GDM1 (cell line): Measurements from ENCODE around the gene GPR141.

Source experiments
- DNase-seq: peaks from one replicate; lab custom pipeline; 2025; lab: John Stamatoyannopoulos, UW

GPR141 gene

DNA sequence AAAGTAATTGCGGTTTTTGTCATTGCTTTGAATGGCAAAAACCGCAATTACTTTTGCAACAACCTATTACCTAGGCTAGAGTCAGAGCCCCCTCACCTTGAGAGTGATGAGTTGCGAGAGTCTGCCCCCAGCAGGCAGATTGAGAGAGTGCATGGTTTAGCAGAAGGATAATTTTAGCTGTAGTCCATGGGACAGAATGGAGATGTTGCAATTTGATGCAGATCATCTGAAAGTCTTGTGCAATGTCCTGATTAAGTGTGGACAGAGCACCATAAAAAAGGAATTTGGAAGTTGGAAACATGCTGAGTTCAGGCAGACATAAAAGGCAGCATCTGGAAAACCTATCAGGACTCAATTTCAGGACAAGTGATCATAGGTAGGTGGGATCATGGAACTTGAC is 48.7 kb downstream of the GPR141 start:
- DNase-seq, result peak; percentile 52

DNA sequence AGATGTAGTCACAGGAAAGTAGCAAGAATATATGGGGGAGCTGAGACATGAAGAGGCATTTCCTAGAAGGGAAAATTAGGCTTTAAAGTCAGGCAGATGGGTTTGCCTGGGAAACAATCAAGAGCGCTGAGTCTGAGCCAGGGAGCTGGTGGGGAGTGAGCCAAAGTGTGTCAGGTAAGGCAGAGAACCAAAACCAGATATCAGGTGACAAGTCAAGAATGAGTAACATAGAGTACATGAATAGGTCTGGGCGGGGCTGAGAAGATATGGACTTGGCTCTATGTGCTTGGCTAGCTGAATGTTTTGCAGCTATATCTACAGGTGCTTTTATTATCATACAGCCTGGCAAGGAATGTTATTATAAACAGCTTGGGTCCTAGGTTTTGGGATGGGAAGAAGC is 49.3 kb downstream of the GPR141 start:
- no peak for DNase-seq

DNA sequence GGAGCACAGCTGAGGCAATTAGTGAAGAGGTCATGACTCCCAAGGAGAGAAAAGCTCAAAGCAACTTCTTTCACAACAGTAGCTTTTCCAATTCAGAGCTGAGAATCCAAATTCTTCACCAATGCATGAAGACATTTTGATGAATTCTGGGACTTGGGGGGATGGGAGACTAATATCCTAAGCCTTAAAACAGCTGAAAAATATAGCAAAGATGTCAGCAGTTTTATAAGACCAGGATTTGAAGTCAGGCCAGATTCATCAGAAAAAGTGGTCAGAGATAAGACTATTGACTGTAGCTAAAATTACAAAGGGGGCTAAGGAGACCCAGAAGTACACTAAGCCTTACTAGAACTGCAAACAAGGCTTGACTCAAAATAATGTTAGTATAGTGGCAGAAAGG is 51.6 kb downstream of the GPR141 start:
- no peak for DNase-seq

DNA sequence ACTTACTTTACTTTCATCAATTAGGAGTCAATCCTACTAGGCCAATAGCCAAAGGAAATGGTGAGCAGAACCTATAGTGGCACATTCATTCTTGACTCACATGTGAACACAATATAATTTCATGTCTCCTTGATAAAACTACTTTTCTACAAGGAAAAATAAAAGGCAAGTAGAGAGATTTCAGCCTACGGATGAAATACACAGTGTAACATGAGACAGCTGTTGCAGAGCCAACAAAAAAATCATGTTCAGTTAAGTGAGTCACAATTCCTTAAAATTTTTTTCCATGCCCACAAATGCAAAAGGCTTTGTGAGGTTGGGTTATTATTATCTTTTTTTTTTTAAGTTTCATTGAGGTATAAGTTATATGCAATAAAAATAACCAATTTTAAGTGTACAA is 54.8 kb downstream of the GPR141 start:
- DNase-seq, result no peak

DNA sequence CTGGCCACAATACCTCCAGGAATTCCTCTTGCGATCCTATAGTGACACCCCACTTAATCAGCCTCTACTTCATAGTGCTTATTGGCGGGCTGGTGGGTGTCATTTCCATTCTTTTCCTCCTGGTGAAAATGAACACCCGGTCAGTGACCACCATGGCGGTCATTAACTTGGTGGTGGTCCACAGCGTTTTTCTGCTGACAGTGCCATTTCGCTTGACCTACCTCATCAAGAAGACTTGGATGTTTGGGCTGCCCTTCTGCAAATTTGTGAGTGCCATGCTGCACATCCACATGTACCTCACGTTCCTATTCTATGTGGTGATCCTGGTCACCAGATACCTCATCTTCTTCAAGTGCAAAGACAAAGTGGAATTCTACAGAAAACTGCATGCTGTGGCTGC is 56.8 kb downstream of the GPR141 start:
- DNase-seq, result no peak

DNA sequence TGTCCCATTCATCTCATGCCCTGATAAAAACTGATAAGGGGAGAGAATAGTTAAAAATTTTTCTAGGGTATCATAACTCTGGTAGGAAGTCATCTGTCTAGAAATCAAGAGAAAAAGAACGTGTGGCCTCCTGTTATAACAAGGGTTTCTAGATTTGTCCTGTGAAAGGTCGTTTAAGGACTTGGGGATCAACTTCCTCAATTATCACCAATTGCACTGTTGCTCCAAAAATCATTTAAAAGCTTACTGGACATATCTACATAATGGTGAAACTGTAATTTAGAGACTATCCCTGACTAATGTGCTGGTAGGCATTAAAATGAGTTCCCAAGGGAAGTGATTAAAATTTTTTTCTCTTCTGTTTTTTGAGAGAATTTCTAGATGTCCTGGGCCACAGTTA is 58.2 kb downstream of the GPR141 start:
- DNase-seq, result no peak

DNA sequence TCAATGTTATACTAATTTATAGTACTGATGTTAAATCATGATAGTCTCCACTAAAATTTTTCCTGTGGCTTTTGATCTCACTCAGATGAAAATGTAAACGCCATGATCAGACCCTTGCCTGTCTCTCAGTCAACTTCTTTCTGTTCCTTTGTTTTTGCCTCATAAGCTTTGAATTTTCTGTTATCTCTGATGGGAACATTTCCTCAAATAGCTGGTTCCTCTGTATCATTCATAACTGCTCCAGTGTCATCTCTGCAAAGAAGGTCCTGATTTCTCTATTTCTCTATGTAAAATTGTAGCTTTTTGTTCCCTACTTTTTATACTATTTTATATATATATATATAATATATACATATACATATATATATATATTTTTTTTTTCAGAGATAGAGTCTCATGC is 67.5 kb downstream of the GPR141 start:
- no peak for DNase-seq

DNA sequence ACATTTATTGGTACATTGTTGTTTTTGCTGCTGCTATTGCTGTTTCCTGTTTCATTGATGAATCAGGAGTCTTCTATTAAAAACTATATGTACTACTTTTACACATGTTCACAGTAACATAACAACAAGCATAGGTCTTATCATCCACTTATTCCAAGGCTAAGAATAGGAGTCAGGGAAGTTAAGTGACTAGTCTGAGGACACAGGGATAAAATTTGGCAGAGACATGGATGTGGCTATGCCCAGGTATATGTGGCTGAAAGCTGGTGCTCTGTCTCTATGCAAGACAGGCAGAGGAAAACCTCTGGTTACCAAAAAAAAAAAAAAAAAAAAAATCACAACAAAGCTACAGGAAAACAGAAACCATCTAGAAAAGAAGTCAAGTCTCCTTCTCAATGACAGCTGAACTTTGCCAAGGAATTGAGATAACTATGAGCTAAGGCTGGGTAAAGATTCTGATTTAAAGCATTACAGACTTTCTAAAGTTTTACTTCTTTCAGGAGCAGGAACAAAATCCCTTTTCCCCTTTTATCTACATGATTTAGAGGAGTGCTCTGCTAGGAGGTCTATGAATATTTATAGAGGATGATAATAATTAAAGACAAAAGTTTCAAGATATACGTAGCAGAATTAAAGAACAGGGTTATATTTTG is 70.0 kb downstream of the GPR141 start:
- no peak for DNase-seq

DNA sequence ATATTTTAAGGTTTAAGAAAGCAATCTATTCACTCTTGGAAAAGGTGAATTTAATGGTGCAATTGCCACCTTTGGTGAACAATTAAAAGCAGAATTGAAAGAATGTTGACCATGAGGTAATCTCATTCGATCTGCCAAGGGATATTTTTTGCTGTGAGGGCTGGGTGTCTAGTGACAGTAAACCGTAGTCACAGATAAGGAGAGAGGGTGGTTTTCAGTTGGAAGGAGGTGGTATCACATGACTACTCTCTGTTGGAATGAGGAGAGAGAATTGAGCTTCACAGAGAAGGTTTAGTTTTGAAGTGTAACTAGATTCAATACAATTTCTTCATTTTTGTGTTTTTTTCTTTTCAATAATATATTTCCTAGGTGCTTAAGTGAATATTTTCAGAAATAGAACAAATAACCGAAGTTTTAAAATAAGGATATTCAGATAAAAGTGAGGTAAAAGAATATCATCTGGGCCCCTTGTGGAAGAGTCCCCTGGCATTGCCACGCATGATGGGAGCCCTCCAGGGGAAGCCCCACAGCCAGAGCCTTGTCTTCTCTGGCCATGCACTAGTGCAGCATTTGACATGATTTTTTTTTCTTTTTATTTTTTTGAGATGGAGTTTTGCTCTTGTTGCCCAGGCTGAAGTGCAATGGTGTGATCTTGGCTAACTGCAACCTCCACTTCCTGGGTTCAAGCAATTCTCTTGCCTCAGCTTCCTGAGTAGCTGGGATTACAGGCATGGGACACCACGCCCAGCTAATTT is 73.4 kb downstream of the GPR141 start:
- DNase-seq, result no peak

DNA sequence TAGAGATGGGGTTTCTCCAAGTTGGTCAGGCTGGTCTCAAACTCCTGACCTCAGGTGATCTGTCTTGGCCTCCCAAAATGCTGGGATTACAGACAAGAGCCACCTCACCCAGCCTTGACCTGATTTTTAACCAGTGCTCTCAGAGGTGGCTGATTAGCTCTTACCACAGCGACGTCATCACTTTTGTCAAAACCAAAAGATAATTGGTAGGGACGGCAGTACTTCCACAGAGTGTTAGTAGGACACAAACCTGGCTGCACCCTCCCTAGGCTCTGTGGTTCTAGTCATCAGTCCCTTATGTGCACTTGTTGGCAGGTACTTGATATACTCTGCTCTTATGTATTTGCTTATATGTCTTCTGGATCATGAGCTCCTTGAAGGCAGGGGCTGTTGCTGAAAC is 74.0 kb downstream of the GPR141 start:
- no peak for DNase-seq

DNA sequence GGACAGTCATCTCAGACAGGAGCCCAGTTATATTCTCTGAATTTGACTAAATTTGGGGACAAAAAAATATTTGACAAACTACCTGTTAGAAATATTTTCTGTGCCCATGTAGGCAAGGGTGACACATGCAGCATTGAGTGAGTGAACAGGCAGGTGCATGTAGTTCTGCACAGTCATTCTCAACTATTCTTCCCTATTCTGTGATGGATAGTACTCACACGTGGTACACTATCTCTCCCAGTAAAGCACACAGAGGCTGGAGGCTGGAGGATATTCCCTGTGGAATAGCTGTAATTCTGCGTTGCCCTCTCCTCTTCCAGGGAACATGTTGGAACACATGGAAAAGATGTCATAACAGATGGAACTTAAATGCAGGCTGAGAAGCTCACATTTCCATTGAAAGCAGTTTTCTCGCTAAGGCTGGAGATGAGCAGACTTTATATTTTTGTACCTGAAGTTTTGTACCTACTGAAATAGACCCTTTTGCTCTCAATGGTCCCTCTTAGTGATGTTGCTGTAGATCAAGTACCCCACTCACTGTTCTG is 75.0 kb downstream of the GPR141 start:
- no peak for DNase-seq

DNA sequence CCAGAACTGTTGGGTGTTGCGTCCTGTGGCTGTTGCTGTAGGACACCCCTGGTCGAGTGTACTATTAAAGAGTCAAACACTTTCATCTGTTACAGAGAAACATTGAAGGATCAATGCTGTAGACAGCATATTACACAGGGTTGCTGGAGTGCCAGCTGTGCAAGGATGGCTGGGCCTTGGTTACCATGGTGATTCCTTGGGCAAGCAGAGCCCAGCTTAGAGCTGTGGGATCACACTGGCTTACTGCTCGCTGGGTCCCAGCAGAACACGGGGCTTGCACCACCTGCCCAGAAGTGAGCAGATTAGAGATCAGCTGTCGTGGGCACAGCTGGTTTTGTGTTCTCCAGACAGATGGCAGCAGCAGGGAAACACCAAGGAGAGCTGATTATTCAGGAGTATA is 76.0 kb downstream of the GPR141 start:
- no peak for DNase-seq

DNA sequence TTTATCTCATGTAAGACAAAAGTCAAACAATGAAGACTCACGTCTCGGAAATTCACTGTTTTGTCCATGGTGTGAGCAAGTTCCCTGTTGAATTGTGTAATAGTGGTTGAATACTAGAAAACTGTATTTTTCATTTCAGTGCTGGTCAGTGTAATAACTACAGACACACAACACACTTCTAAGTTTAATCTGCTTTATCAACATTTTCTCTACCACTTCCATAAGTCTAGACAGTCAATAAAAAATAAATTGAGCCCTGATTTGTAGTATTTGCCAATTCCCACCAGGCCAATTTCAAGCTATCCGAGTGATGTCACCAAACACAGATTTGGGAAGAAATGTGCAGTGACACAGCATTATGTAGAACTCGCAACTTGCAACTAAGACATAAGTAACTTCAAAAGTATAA is 81.9 kb downstream of the GPR141 start:
- DNase-seq, result no peak

DNA sequence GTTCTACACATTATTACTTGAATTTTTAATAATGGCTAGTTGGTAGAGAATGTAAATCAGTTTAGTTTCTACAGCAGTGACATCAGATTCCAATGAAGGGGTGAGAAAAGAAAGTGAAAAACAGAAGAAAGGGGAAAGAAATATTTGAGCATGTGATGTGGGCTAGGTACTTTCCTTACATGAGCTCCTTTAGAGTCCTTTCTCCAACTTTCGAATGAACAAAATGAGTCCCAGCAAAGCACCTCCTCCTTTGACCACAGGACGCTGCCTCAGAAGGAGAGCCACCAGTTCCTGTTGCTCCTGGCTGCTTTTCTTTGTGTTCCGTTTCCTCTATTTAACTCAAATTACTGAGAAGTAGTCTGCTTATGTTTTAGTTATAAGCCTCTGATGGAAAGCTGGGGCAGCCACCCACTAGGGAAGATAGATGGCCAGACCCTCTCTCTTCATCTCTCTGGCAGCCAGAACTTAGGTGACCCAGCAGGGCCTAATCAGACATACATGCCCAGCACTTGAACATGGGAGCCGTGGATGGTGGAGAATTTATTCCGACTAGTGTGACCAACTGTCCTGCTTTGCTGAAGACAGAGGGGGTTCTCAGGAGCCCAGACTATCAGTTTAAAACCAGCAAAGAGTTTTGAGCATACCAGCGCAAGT is 82.4 kb downstream of the GPR141 start:
- peak; percentile 67 for DNase-seq

DNA sequence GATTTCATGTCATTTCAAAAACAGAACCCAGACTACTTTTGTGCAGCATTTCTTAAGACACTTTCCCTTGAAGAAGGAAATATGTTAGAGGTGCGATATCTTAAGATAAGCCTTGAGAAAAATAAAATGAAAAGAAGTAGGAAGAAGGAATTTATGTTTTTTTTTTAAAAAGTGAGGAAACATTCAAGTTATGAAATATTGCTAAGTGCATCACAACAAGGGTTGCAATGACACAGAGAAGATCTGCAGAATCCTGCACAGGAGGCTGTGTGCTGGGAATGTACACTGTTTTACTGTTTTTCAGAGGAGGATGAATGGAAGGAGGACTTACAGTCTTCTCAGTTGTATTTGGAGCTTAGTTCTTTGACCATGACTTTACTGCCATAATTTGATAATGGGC is 85.0 kb downstream of the GPR141 start:
- DNase-seq, result no peak

DNA sequence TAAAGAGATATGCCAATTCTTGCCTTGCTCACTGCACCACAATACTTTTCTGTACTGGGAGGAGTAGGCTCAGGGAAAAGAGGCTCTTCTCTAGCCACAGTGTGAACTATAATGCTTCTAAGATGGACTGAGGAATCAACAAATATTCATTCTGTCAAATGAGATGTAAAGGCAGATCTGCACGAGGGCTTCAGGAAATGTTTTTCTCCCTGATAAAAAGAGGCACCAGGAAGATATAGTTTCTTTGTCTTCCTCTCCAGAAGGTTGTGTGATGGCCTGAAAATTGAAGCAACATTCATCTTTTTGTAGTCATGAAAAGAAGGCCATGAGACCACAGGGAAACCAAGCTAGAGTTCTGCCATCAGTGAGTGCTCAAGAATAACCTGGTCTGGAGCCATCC is 85.7 kb downstream of the GPR141 start:
- DNase-seq, result peak; percentile 60

DNA sequence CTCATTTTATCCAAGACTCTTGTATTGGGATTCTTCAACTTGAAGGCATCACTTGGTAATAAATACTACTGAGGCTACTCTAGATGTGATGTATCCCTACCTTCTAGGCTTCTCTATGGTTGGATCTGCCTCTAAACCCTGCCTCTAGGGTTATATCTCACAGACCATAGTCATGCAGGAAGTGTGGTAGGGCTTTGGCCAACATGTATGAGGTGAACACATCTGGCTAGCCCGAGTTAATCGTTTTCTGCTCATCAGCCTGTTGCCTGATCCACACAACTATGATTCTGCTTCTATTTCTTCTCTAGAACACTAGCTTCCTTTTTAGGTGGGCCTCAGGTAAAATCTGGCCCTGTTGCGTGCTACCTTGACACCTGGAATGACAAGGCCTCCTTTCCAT is 86.2 kb downstream of the GPR141 start:
- DNase-seq, result no peak

DNA sequence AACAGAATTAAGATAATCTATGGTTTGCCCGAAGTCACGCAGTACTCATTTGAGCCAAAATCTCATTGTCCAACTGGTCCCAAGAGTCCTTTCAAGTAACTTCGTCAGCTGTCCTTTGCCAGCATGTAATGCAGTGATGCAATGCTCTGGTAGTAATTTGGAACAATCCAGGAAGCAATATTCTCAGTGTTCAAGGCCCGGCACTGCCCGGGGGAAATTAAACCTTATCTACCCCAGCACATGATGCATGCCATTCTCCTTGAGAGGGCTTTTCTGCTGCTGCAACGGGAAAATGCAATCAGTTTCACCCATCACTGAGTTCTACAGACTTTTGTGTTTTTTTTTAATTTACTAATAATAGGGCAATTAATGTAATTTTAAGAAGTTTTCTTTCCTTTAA is 87.3 kb downstream of the GPR141 start:
- no peak for DNase-seq

DNA sequence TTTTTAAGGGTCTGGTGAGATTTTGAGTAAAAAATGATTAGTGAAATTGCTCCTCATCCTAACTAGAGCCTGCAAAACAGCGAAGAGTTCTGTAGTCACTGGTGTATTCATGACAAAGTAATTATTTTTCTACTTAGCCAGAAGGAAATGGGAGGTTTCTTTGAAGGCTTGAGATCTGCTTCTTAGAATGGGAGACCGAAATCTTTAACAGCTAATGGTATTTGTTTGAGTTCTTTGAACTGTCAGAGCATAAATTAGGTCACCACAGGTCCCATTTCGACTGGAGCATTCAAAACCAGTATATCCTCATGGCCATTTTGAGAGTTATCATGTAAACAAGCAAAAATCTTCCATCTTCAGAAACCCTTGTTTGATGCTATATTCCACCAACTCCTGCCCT is 87.8 kb downstream of the GPR141 start:
- no peak for DNase-seq

DNA sequence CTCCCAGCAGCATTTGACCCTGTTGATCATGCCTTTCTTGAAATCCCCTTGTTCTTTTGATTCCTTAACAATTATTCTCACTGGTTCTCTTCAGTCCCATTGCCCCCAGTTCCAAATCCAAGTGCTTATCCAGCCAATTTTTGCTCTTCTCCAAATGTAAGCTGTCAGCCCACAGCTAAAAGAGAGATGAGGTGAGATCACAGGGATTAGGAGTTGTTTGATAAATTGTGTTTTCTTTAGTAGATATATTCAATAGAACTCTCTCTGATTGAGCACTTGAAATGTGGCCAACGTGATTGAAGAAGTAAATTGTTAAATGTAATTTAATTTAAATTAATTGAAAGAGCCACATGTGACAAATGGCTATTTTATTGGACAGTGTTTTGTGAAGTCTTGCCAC is 88.2 kb downstream of the GPR141 start:
- DNase-seq, result no peak

DNA sequence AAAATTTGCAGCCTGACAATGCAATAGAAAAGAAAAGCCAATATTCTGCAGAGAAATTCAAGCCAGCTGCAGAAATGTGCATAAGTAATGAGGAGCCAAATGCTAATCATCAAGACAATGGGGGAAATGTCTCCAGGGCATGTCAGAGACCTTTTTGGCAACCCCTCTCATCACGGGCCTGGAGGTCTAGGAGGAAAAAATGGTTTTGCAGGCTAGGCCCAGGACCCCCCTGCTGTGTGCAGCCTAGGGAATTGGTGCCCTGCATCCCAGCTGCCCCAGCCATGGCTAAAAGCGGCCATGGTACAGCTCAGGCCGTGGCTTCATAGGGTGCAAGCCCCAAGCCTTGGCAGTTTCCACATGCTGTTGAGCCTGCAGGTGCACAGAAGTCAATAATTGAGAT is 92.4 kb downstream of the GPR141 start:
- DNase-seq, result no peak

DNA sequence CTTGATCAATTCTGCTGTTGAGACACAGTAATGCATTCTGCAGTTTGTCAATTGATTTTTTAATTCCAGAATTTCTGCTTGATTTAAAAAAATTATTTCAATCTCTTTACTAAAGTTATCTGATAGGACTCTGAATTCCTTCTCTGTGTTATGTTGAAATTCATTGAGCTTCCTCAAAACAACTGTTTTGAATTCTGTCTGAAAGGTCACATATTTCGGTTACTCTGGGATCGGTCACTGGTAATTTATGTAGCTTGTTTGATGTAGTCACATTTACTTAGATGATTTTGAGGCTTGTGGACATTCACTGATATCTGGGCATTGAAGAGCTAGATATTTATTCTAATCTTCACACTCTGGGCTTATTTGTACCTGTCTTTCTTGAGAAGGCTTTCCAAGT is 97.6 kb downstream of the GPR141 start:
- no peak for DNase-seq

DNA sequence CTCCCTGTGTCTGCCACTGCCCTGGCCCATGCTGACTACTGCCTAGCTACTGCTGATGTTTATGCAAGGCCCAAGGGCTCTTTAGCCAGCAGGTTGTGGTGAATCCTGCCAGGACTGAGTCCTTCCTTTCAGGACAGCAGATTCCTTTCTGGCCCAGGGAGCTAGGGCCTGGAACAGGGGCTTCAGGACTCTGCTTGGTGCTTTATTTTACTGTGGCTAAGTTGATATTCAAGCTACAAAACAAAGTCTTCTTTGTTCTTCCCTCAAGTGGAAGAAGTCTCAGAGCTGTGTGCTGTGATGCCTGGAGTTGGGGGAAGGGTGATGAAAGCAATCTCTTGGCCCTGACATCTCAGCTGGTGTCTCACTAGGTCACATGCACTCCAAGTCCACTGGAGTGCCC is 98.6 kb downstream of the GPR141 start:
- DNase-seq, result no peak
